Sigmoid colon (tissue), 7 donors: Measurements from ENCODE around the gene SMURF2. TPM values are rescaled to one million over a fixed set of nuclear protein-coding genes. Genes with fewer than 3 reads are reported as not detected.

Experiments
- DNase-seq: peaks from one replicate; pipeline ENCODE4 v3.0.0-alpha.2; 2019
- H3K27ac ChIP-seq, 4 donors: fragments of 200-600 bp; sonication (generic); one replicate each; pipeline ENCODE4 v1.5.1; 2016 to 2019; ENCODE audit warnings: mild to moderate bottlenecking in 1 of 4
- H3K27me3 ChIP-seq, 3 donors: fragments of 200-600 bp; sonication (generic); one replicate each; pipeline ENCODE4 v1.5.1; 2019; ENCODE audit warnings: mild to moderate bottlenecking in 1 of 3
- H3K36me3 ChIP-seq, 4 donors: fragments of 200-600 bp; sonication (generic); one replicate each; pipeline ENCODE4 v1.5.1; 2016 to 2019
- H3K4me1 ChIP-seq, 4 donors: fragments of 200-600 bp; sonication (generic); one replicate each; pipeline ENCODE4 v1.5.1; 2017 to 2019
- H3K4me3 ChIP-seq, 4 donors: fragments of 200-600 bp; sonication (generic); one replicate each; pipeline ENCODE4 v1.5.1; 2017 to 2019; ENCODE audit warnings: mild to moderate bottlenecking in 2 of 4, moderate library complexity in 1 of 4
- H3K9me3 ChIP-seq, 4 donors: fragments of 200-600 bp in 3 of 4; sonication (generic) in 3 of 4; one replicate each; pipeline versions ENCODE4 v1.5.1 to v1.6.1; 2013 to 2019
- CTCF ChIP-seq, 4 experiments: fragments of 450-650 bp in 3 of 4; fragments of 200-600 bp in 1 of 4; IDR thresholded peaks; one replicate each; pipeline ENCODE4 v1.5.1; 2016 to 2019; ENCODE audit warnings: antibody characterized with exemption in 4 of 4, mild to moderate bottlenecking in 3 of 4, moderate library complexity in 2 of 4
- EP300 ChIP-seq, 4 donors: sonication (generic); formaldehyde crosslinking; IDR thresholded peaks; one replicate each; pipeline ENCODE4 v1.6.1; 2017; ENCODE audit warnings: antibody characterized with exemption in 4 of 4
- POLR2A ChIP-seq, 2 donors: fragments of 450-650 bp; IDR thresholded peaks; one replicate each; pipeline ENCODE4 v1.6.1; 2016; ENCODE audit warnings: antibody characterized with exemption in 2 of 2, mild to moderate bottlenecking in 2 of 2, moderate library complexity in 2 of 2
- POLR2AphosphoS5 ChIP-seq, 4 donors: sonication (generic); formaldehyde crosslinking; IDR thresholded peaks; one replicate each; pipeline ENCODE4 v1.6.1; 2017; ENCODE audit warnings: antibody characterized with exemption in 4 of 4
- WGBS, 2 donors: extraction: QIAGEN DNeasy Blood & Tissue Kit; methylation state at CpG; one replicate each; pipeline ENCODE4 v1.1.7; 2013; 5-methylcytosine and 5-hydroxymethylcytosine counted together
- intact Hi-C: fragments of 100-400 bp; cut with DNase I; formaldehyde crosslinking; loops from one replicate; pipeline ENCODE4 v1.15.1; 2023
- polyA plus RNA-seq, 3 donors: library from polyadenylated mRNA; stranded (reverse); fragments of 200-250 nt; gene quantifications; one replicate each; pipeline ENCODE4 v1.2.3, GENCODE V29; 2013
- total RNA-seq, 4 donors: library from RNA; depleted of rRNA; stranded (reverse); fragments of >200 nt; gene quantifications; one replicate each; pipeline ENCODE4 v1.1.0, GENCODE V29; 2016
- donor health status: healthy with polysubstance abuse.
- donor health status: Bipolar disorder and iron deficiency.
- donor health status: healthy.

Gene SMURF2
- total and polyA plus RNA-seq, 7 donors: 5.8 to 30.2 (median 23.8) TPM

- Histone ChIP-seq H3K27me3 (no peaks in the 10 kb centered on the region), H3K27ac (no peak overlapping the region), H3K4me1 (peaks cover 0 to 48% (median 31%) of the 10 kb centered on the region in 4 donors), H3K9me3 (no peaks in the 10 kb centered on the region), H3K36me3 (no peaks in the 10 kb centered on the region), H3K4me3 (no peak overlapping the region)
- no peak for TF ChIP-seq CTCF (IDR thresholded peaks at IDR 0.05)
- TF ChIP-seq POLR2AphosphoS5 (IDR thresholded peaks at IDR 0.05): no peak
- no peak for TF ChIP-seq POLR2A (IDR thresholded peaks at IDR 0.05)
- TF ChIP-seq EP300 (IDR thresholded peaks at IDR 0.05): no peak
- intact Hi-C loops: no loop called here
- 97 to 98% methylated on average over 2 of the region's 2 CpGs for WGBS, 2 donors
- DNase-seq: no peak
Observed at GRCh38 chr17:64655704-64656103, 6.4 kb downstream of the SMURF2 start.

- WGBS, 2 donors: 84 to 86% methylated on average over 4 of the region's 4 CpGs
- DNase-seq: no peak
- intact Hi-C loops: no loop called here
- no peaks in the 10 kb centered on the region for H3K27me3 ChIP-seq
- H3K27ac ChIP-seq: no peak overlapping the region
- H3K4me3 ChIP-seq: no peak overlapping the region
- no peak for TF ChIP-seq POLR2A (IDR thresholded peaks at IDR 0.05)
- TF ChIP-seq CTCF (IDR thresholded peaks at IDR 0.05): no peak
- TF ChIP-seq EP300 (IDR thresholded peaks at IDR 0.05): no peak
- TF ChIP-seq POLR2AphosphoS5 (IDR thresholded peaks at IDR 0.05): no peak
- no peaks in the 10 kb centered on the region for H3K36me3 ChIP-seq
- no peaks in the 10 kb centered on the region for H3K9me3 ChIP-seq
- peaks cover 0 to 37% (median 19%) of the 10 kb centered on the region in 4 donors for H3K4me1 ChIP-seq
Observed at GRCh38 chr17:64653985-64654355, 8.1 kb downstream of the SMURF2 start.

- Histone ChIP-seq H3K27me3 (no peaks in the 10 kb centered on the region), H3K9me3 (no peaks in the 10 kb centered on the region), H3K36me3 (no peaks in the 10 kb centered on the region), H3K4me1 (peaks cover 0 to 37% (median 20%) of the 10 kb centered on the region in 4 donors), H3K27ac (no peak overlapping the region), H3K4me3 (no peak overlapping the region)
- no peak for DNase-seq
- 85 to 86% methylated on average over 6 of the region's 6 CpGs for WGBS, 2 donors
- intact Hi-C loops: no loop called here
- TF ChIP-seq EP300 (IDR thresholded peaks at IDR 0.05) (no peak), POLR2AphosphoS5 (IDR thresholded peaks at IDR 0.05) (no peak), CTCF (IDR thresholded peaks at IDR 0.05) (no peak), POLR2A (IDR thresholded peaks at IDR 0.05) (no peak)
Observed at GRCh38 chr17:64653325-64653984, 8.7 kb downstream of the SMURF2 start.

GRCh38 chr17:64651889-64652288, 10.2 kb downstream of the SMURF2 start:
- H3K9me3 ChIP-seq: no peaks in the 10 kb centered on the region
- WGBS, 2 donors: 83 to 87% methylated on average over 3 of the region's 3 CpGs
- no peak overlapping the region for H3K4me3 ChIP-seq
- no peaks in the 10 kb centered on the region for H3K27me3 ChIP-seq
- H3K4me1 ChIP-seq: peaks cover 0 to 23% (median 15%) of the 10 kb centered on the region in 4 donors
- no peak for TF ChIP-seq POLR2AphosphoS5 (IDR thresholded peaks at IDR 0.05)
- no peak for TF ChIP-seq EP300 (IDR thresholded peaks at IDR 0.05)
- no peak for TF ChIP-seq POLR2A (IDR thresholded peaks at IDR 0.05)
- TF ChIP-seq CTCF (IDR thresholded peaks at IDR 0.05): no peak
- no peak for DNase-seq
- intact Hi-C loops: no loop called here
- no peaks in the 10 kb centered on the region for H3K36me3 ChIP-seq
- H3K27ac ChIP-seq: no peak overlapping the region

GRCh38 chr17:64648234-64648633, 13.9 kb downstream of the SMURF2 start:
- 41 to 80% methylated on average over 1 of the region's 1 CpG for WGBS, 2 donors
- H3K9me3 ChIP-seq: no peaks in the 10 kb centered on the region
- no peaks in the 10 kb centered on the region for H3K27me3 ChIP-seq
- intact Hi-C loops: loop anchor here (10.0 kb wide), 1 partner anchor 223 kb away; no protein-coding TSS in a partner anchor
- no peak for TF ChIP-seq EP300 (IDR thresholded peaks at IDR 0.05)
- TF ChIP-seq CTCF (IDR thresholded peaks at IDR 0.05): no peak
- no peak for TF ChIP-seq POLR2AphosphoS5 (IDR thresholded peaks at IDR 0.05)
- no peak for TF ChIP-seq POLR2A (IDR thresholded peaks at IDR 0.05)
- peaks cover 0 to 13% (median 7%) of the 10 kb centered on the region in 4 donors for H3K4me1 ChIP-seq
- no peak for DNase-seq
- H3K27ac ChIP-seq: no peak overlapping the region
- no peaks in the 10 kb centered on the region for H3K36me3 ChIP-seq
- H3K4me3 ChIP-seq: no peak overlapping the region
